ENCODE results near the gene FTO. TPM values are rescaled to one million over a fixed set of nuclear protein-coding genes. Genes with fewer than 3 reads are reported as not detected.

The FTO gene
- total and polyA plus RNA-seq, 2 of the 8 experiments (the other 6 are each of a cell fraction or from before 2014, with no cell fraction given): 34.5 to 59.8 TPM

GRCh38 chr16:54175169-54175551 lies 471.2 kb downstream of the FTO start:
- H2BK120ac ChIP-seq (replicated peaks; ENCODE audit: low read depth, low read length): no peak overlapping the region
- no peaks in the 10 kb centered on the region for H4K20me1 ChIP-seq (replicated peaks in 1 of 2; ENCODE audit: control insufficient read depth in 1 of 2, insufficient read depth in 2 of 2, low read length in 2 of 2)
- WGBS, 2 experiments (ENCODE audit: extremely low coverage in 1 of 2, insufficient coverage in 1 of 2, insufficient read length in 1 of 2, insufficient replicate concordance in 2 of 2, low coverage in 1 of 2, low lambda C conversion rate in 2 of 2, missing lambda C conversion rate in 1 of 2): 79% methylated on average over 9 of the region's 9 CpGs; no CpG with 5 or more reads in 1 of the 2 experiments
- no peak overlapping the region for H4K8ac ChIP-seq (ENCODE audit: extremely low read depth, insufficient read depth, low read length)
- no peak for FAIRE-seq
- no peak overlapping the region for H4K5ac ChIP-seq (ENCODE audit: insufficient read length, low read depth, low read length)
- H3K9me3 ChIP-seq (ENCODE audit: insufficient read depth in 2 of 2, low read depth in 1 of 2, low read length in 1 of 2): no peaks in the 10 kb centered on the region
- H3K9ac ChIP-seq (replicated peaks in 1 of 4; ENCODE audit: extremely low read depth in 1 of 4, low read depth in 3 of 4, low read length in 3 of 4): no peak overlapping the region
- H3K4me1 ChIP-seq (replicated peaks in 1 of 4; ENCODE audit: control insufficient read depth in 3 of 4, insufficient read depth in 4 of 4, low read length in 3 of 4): peaks cover 4 to 17% (median 12%) of the 10 kb centered on the region in 4 experiments; a peak in 6 of 7 replicates
- no peak overlapping the region for H3K56ac ChIP-seq (replicated peaks; ENCODE audit: insufficient read length, low read depth, low read length)
- H3K36me3 ChIP-seq (ENCODE audit: control insufficient read depth in 2 of 4, insufficient read depth in 4 of 4, low read length in 3 of 4): no peaks in the 10 kb centered on the region
- no peak overlapping the region for H2BK12ac ChIP-seq (ENCODE audit: low read depth, low read length)
- DNase-seq (ENCODE audit: low read depth in 1 of 2, low spot score in 2 of 2): no peak
- peaks cover 0 to 3% (median 2%) of the 10 kb centered on the region in 4 experiments; a peak in 1 of 7 replicates for H3K27me3 ChIP-seq (replicated peaks in 1 of 4; ENCODE audit: control insufficient read depth in 3 of 4, extremely low read depth in 1 of 4, insufficient read depth in 3 of 4, low read length in 3 of 4)
- ChIA-PET POLR2A (ENCODE audit: partially characterized antibody) (no interaction called here), CTCF (ENCODE audit: partially characterized antibody) (interaction anchor here (1.5 kb wide), 1 partner anchor 17 kb away, joined by 5 read pairs; no protein-coding TSS in a partner anchor)
- H3K18ac ChIP-seq (ENCODE audit: extremely low read depth, low read length): no peak overlapping the region
- H3K4me2 ChIP-seq (ENCODE audit: insufficient read depth in 1 of 2, low read depth in 2 of 2, low read length in 2 of 2): no peak overlapping the region
- H3K14ac ChIP-seq (ENCODE audit: insufficient read length): no peak overlapping the region
- H3K79me2 ChIP-seq (ENCODE audit: control insufficient read depth in 1 of 2, insufficient read depth in 2 of 2, low read length in 2 of 2): no peaks in the 10 kb centered on the region
- H2BK20ac ChIP-seq (ENCODE audit: low read length): no peak overlapping the region
- no peak overlapping the region for H3K23ac ChIP-seq (ENCODE audit: insufficient read length)
- H3K27ac ChIP-seq (ENCODE audit: low read depth, low read length): no peak overlapping the region
- H4K91ac ChIP-seq (replicated peaks; ENCODE audit: insufficient read length, low read length): no peak overlapping the region
- H2BK5ac ChIP-seq (ENCODE audit: low read depth, low read length): no peak overlapping the region
- no peaks in the 10 kb centered on the region for H3K23me2 ChIP-seq (ENCODE audit: low read depth, low read length)
- H2BK15ac ChIP-seq (ENCODE audit: low read length): no peak overlapping the region
- no peak overlapping the region for H2AK5ac ChIP-seq (ENCODE audit: low read depth, low read length)
- no peak overlapping the region for H2AFZ ChIP-seq (ENCODE audit: low read length)
- H3K4me3 ChIP-seq (ENCODE audit: extremely low read depth in 1 of 4, insufficient read depth in 2 of 4, low read depth in 3 of 4, low read length in 4 of 4): no peak overlapping the region
- H3K79me1 ChIP-seq (ENCODE audit: low read depth, low read length): no peaks in the 10 kb centered on the region
- no peak overlapping the region for H3K4ac ChIP-seq (replicated peaks; ENCODE audit: insufficient read length, low read depth, low read length)
- TF ChIP-seq CTBP2 (IDR thresholded peaks at IDR 0.05; ENCODE audit: borderline replicate concordance, insufficient read depth, insufficient read length, low read length) (no peak), POU5F1 (IDR thresholded peaks at IDR 0.05; ENCODE audit: low read depth, low read length) (no peak), EGR1 (IDR thresholded peaks at IDR 0.05; ENCODE audit: borderline replicate concordance, low read depth, low read length) (no peak), SIN3A (conservative IDR thresholded peaks at IDR 0.05 in 1 of 2, IDR thresholded peaks at IDR 0.05 in 1 of 2; ENCODE audit: low read depth in 1 of 2, low read length in 2 of 2) (no peak), SUZ12 (IDR thresholded peaks at IDR 0.05; ENCODE audit: low read length) (no peak), CTCF (IDR thresholded peaks at IDR 0.05; ENCODE audit: control extremely low read depth in 1 of 3, insufficient read depth in 1 of 3, low read depth in 1 of 3, low read length in 3 of 3) (no peak), EZH2 (IDR thresholded peaks at IDR 0.05; ENCODE audit: low read depth, low read length, severe bottlenecking) (no peak), YY1 (IDR thresholded peaks at IDR 0.05; ENCODE audit: low read depth, low read length) (no peak), TCF12 (IDR thresholded peaks at IDR 0.05; ENCODE audit: low read depth, low read length) (no peak), E2F6 (IDR thresholded peaks at IDR 0.05) (no peak), CREB1 (IDR thresholded peaks at IDR 0.05) (no peak)

Data from H1 (cell line).